Sigmoid colon (tissue), 4 donors: ENCODE results near the gene SCAP.

Source experiments
- CTCF ChIP-seq, 4 experiments: fragments of 450-650 bp in 3 of 4; fragments of 200-600 bp in 1 of 4; IDR thresholded peaks; one replicate each; pipeline ENCODE4 v1.5.1; 2016 to 2019; ENCODE audit warnings: antibody characterized with exemption in 4 of 4, mild to moderate bottlenecking in 3 of 4, moderate library complexity in 2 of 4
- EP300 ChIP-seq, 4 donors: sonication (generic); formaldehyde crosslinking; IDR thresholded peaks; one replicate each; pipeline ENCODE4 v1.6.1; 2017; ENCODE audit warnings: antibody characterized with exemption in 4 of 4
- POLR2A ChIP-seq, 2 donors: fragments of 450-650 bp; IDR thresholded peaks; one replicate each; pipeline ENCODE4 v1.6.1; 2016; ENCODE audit warnings: antibody characterized with exemption in 2 of 2, mild to moderate bottlenecking in 2 of 2, moderate library complexity in 2 of 2
- POLR2AphosphoS5 ChIP-seq, 4 donors: sonication (generic); formaldehyde crosslinking; IDR thresholded peaks; one replicate each; pipeline ENCODE4 v1.6.1; 2017; ENCODE audit warnings: antibody characterized with exemption in 4 of 4

- TF ChIP-seq CTCF (IDR thresholded peaks at IDR 0.05) (no peak), POLR2A (IDR thresholded peaks at IDR 0.05) (no peak), POLR2AphosphoS5 (IDR thresholded peaks at IDR 0.05) (no peak), EP300 (IDR thresholded peaks at IDR 0.05) (no peak)
Observed at GRCh38 chr3:47419083-47420043, 56.4 kb downstream of the SCAP start.
